SH-SY5Y (cell line): ENCODE measurements around the gene DLGAP1.

Source experiments
- GATA2 ChIP-seq: IDR thresholded peaks from 2 replicates; pipeline ENCODE4 v1.6.1; 2011; ENCODE audit warnings: mild to moderate bottlenecking, low read depth, low read length
- GATA3 ChIP-seq: IDR thresholded peaks from 2 replicates; pipeline ENCODE4 v1.6.1; 2011; ENCODE audit warnings: low read depth, mild to moderate bottlenecking, low read length, moderate library complexity

DNA sequence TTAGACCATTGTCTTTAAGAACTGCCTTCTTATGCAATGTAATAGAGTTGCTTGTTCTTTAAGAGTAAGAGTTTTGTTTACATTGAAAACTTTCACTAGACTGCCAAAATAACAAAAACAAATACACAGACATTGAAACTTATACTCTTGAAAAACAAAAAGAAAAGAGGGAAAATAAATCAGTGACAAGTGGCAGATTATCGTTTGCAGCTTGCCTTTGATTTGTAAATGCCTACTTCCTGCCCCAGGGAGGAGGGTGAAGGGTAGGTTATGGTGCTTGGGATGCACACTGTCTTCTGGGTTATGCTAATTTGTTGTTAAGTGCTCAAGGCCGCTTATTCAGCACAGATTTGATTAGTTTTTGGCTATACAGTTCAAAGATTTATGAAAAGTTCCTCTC, 806.5 kb downstream of the DLGAP1 start:
- TF ChIP-seq GATA2 (no peak), GATA3 (no peak)
